ENCODE results near the gene EIF3B.
"Not testable (repeated sequence)": the region's sequence is repeated elsewhere in the genome, so short reads cannot be mapped to it uniquely, and the experiment has no call there.

Gene EIF3B

DNA sequence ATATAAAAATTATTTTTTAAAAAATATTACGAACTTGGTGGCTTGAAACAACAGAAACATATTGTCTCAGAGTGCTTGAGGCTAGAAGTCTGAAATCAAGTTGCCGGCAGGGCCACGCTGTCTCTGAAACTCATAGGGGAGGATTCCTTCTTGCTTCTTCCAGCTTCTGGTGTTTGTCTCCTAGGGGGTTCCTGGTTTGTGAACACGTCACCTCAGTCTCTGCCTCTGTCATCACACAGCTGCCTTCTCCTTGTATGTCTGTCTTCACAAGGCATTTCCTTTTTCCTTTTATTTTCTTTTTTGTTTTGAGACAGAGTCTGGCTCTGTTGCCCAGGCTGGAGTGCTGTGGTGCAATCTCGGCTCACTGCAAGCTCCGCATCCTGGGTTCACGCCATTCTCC lies 27.7 kb upstream of the EIF3B start:
- no peak overlapping the region for H3K27ac ChIP-seq
- TF ChIP-seq, protein P1, sequence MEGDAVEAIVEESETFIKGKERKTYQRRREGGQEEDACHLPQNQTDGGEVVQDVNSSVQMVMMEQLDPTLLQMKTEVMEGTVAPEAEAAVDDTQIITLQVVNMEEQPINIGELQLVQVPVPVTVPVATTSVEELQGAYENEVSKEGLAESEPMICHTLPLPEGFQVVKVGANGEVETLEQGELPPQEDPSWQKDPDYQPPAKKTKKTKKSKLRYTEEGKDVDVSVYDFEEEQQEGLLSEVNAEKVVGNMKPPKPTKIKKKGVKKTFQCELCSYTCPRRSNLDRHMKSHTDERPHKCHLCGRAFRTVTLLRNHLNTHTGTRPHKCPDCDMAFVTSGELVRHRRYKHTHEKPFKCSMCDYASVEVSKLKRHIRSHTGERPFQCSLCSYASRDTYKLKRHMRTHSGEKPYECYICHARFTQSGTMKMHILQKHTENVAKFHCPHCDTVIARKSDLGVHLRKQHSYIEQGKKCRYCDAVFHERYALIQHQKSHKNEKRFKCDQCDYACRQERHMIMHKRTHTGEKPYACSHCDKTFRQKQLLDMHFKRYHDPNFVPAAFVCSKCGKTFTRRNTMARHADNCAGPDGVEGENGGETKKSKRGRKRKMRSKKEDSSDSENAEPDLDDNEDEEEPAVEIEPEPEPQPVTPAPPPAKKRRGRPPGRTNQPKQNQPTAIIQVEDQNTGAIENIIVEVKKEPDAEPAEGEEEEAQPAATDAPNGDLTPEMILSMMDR (IDR thresholded peaks at IDR 0.05): no peak
- TF ChIP-seq ZFX (IDR thresholded peaks at IDR 0.05; ENCODE audit: borderline replicate concordance): no peak

DNA sequence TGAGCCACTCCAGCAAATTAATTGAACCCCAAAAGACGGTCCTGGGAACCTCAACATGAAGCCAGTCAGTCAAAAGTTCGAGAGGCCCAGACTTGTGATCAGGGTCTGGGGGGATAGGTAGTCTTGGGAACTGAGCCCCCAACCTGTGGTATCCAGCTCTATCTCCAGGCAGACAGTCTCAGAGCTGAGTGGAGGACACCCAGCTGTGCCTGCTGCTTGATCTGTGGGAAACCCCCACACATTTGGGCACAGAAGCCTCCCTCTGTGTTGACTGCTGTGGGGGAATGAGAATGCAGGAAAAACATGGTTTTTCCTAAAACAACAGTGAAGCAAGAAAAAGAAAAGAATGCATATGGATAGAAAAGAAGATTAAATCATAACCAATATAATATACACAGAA lies 24.1 kb upstream of the EIF3B start:
- no peak overlapping the region for H3K27ac ChIP-seq
- TF ChIP-seq ZFX (IDR thresholded peaks at IDR 0.05; ENCODE audit: borderline replicate concordance): no peak
- TF ChIP-seq, protein P1 (IDR thresholded peaks at IDR 0.05): no peak

DNA sequence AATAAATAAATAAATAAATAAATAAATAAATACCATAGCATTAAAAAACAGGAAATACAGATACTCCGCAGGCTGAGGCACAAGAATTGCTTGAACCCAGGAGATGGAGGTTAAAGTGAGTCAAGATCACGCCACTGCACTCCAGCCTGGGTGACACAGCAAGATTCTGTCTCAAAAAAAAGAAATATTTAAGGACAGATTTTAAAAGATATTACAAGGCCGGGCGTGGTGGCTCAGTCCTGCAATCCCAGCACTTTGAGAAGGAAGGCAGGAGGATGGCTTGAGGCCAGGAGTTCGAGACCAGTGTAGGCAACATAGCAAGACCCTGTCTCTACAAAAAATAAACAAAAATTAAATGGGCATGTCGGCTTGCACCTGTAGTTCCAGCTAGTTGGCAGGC lies 22.9 kb upstream of the EIF3B start:
- TF ChIP-seq, protein P1 (IDR thresholded peaks at IDR 0.05): no peak
- TF ChIP-seq ZFX (IDR thresholded peaks at IDR 0.05; ENCODE audit: borderline replicate concordance): no peak
- H3K27ac ChIP-seq: no peak overlapping the region

DNA sequence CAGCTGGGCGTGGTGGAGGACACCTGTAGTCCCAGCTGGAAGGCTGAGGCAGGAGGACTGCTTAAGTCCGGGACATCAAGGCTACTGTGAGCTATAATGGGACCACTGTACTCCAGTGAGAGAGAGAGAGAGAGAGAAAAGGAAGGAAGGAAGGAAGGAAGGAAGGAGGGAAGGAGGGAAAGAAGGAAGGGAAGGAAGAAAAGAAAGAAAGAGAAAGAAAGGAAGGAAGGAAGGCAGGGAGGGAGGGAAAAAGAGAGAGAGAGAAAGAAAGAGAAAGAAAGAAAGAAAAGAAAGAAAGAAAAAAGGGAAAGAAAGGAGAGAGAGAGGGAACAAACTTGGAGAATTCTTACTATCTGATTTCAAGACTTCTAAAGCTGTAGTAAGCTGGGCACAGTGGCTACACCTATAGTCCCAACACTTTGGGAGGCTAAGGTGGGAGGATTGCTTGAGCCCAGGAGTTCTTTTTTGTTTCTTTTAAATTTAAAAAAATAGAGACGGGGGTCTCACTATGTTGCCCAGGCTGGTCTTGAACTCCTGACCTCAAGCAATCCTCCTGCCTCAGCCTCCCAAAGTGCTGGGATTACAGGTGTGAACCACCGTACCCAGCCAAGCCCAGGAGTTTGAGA lies 21.9 kb upstream of the EIF3B start:
- H3K27ac ChIP-seq: peak overlapping the region; percentile 76

DNA sequence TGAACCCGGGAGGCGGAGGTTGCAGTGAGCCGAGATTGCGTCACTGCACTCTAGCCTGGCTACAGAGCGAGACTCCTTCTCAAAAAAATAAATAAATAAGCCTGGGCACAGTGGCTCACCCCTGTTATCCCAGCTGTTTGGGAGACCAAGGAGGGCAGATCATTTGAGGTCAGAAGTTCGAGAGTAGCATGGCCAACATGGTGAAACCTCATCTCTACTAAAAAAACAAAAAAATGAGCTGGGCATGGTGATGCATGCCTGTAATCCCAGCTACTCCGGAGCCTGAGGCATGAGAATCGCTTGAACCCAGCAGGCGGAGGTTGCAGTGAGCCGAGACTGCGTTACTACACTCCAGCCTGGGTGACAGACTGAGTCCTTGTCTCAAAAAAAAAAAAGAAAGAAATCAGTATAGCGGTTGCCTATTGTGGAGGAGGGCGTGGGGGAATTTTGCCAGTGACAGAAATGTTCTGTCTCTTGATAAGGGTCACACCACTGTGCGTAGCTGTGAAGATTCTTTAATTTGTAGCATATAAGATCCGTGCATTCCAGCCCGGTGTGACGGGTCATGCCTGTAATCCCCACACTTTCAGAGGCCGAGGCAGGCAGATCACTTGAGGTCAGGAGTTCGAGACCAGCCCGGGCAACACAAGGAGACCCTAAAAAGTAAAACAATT lies 17.9 kb upstream of the EIF3B start:
- TF ChIP-seq, protein P1 (IDR thresholded peaks at IDR 0.05): no peak
- no peak for TF ChIP-seq ZFX (IDR thresholded peaks at IDR 0.05; ENCODE audit: borderline replicate concordance)
- no peak overlapping the region for H3K27ac ChIP-seq

DNA sequence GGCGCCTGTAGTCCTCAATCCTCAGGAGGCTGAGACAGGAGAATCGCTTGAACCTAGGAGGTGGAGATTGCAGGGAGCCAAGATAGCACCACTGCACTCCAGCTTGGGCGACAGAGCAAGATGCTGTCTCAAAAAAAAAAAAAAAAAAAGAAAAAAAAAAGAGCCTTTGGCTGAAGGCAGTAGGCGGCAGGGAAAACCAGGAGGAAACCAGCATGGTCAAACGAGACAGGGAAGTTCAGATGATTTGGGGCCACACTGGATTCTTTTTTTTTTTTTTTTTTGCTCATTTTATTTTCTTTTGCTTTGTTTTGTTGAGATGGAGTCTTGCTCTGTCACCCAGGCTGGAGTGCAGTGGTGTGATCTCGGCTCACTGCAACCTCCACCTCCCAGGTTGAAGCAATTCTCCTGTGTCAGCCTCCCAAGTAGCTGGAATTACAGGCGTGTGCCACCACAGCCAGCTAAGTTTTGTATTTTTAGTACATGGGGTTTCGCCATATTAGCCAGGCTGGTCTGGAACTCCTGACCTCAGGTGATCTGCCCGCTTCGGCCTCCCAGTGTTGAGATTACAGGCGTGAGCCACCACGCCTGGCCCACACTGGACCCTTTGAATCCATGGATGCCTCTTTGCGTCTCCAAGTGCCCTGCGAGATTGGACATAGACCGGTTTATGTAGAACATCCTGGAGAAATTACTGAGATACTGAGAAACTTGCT lies 7.1 kb upstream of the EIF3B start:
- H3K27ac ChIP-seq: not testable (repeated sequence)

DNA sequence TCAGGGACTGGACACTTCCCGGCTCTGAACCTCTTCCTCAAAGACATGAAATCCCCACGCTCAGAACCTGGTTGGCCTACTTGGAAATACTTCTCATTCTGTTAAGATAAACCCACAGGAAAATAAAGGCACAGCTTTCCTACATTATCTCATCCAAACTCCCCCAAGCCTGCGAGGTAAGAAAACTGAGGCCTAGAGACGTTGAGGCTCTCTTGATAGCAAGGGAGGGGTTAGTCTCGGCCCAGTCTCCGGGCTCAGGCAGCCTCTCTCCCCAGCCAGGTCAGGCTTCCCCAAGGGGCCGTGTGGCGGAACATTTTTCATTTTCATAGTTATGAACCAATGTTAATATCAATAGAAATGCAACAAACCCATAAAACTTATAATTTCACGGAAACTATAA lies 4.6 kb upstream of the EIF3B start:
- TF ChIP-seq ZFX (IDR thresholded peaks at IDR 0.05; ENCODE audit: borderline replicate concordance): no peak
- TF ChIP-seq, protein P1 (IDR thresholded peaks at IDR 0.05): no peak
- no peak overlapping the region for H3K27ac ChIP-seq

DNA sequence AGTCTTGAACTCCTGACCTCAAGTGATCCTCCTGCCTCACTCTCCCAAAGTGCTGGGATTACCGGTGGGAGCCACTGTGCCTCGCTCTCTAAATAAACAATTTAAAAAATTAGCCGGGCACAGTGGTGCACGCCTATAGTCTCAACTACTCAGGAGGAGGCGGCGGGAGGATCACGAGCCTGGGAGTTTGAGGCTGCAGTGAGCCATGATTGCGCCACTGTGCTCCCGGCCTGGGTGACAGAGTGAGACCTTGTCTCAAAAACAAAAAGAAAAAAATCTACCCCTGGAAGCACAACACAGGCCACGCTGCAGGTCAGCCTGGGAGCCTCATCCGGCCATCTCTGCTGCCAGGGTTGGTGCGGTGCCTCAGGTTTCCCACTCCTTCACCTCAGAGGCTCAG lies 3.8 kb upstream of the EIF3B start:
- TF ChIP-seq, protein P1 (IDR thresholded peaks at IDR 0.05): no peak
- TF ChIP-seq ZFX (IDR thresholded peaks at IDR 0.05; ENCODE audit: borderline replicate concordance): no peak
- peak overlapping the region; percentile 18; the same call in 1 of the 2 replicates for H3K27ac ChIP-seq

Data from 22Rv1 (cell line).